Suprapubic skin (tissue), 4 donors: ENCODE results near the gene IL18BP. TPM values are rescaled to one million over a fixed set of nuclear protein-coding genes. Genes with fewer than 3 reads are reported as not detected.

ENCODE experiments used
- DNase-seq, 2 donors: peaks; one replicate each; pipeline ENCODE4 v3.0.0-alpha.2; 2019; ENCODE audit warnings: low spot score in 2 of 2
- H3K27ac ChIP-seq: fragments of 200-600 bp; sonication (generic); one replicate; pipeline ENCODE4 v1.5.1; 2019
- H3K27me3 ChIP-seq: fragments of 200-600 bp; sonication (generic); one replicate; pipeline ENCODE4 v1.5.1; 2019
- H3K36me3 ChIP-seq: fragments of 200-600 bp; sonication (generic); one replicate; pipeline ENCODE4 v1.5.1; 2019
- H3K4me1 ChIP-seq: fragments of 200-600 bp; sonication (generic); one replicate; pipeline ENCODE4 v1.5.1; 2019
- H3K4me3 ChIP-seq: fragments of 200-600 bp; sonication (generic); one replicate; pipeline ENCODE4 v1.5.1; 2019; ENCODE audit warnings: mild to moderate bottlenecking
- H3K9me3 ChIP-seq: fragments of 200-600 bp; sonication (generic); one replicate; pipeline ENCODE4 v1.5.1; 2019
- EP300 ChIP-seq: sonication (generic); formaldehyde crosslinking; IDR thresholded peaks from one replicate; pipeline ENCODE4 v1.6.1; 2017; ENCODE audit warnings: antibody characterized with exemption
- POLR2A ChIP-seq, 2 donors: fragments of 450-650 bp; IDR thresholded peaks; one replicate each; pipeline ENCODE4 v1.6.1; 2017; ENCODE audit warnings: antibody characterized with exemption in 2 of 2, mild to moderate bottlenecking in 2 of 2, moderate library complexity in 2 of 2
- POLR2AphosphoS5 ChIP-seq, 3 donors: sonication (generic); formaldehyde crosslinking; IDR thresholded peaks; one replicate each; pipeline ENCODE4 v1.6.1; 2017; ENCODE audit warnings: antibody characterized with exemption in 3 of 3
- WGBS: methylation state at CpG from one replicate; pipeline ENCODE4 v1.1.5; 2018; 5-methylcytosine and 5-hydroxymethylcytosine counted together
- total RNA-seq, 4 donors: library from RNA; depleted of rRNA; stranded (reverse); fragments of >200 nt; gene quantifications; one replicate each; pipeline ENCODE4 v1.1.0, GENCODE V29; 2016
- TF ChIP-seq, protein P1 (sequence below), 2 donors: fragments of 200-600 bp in 1 of 2; fragments of 450-650 bp in 1 of 2; sonication (generic) in 1 of 2; IDR thresholded peaks; one replicate each; pipeline ENCODE4 v1.5.1; 2016 to 2019; ENCODE audit warnings: antibody characterized with exemption in 2 of 2, mild to moderate bottlenecking in 1 of 2, moderate library complexity in 1 of 2

The IL18BP gene
- total RNA-seq, 4 donors from 2014 or later, result 2.9 to 18.6 (median 7.2) TPM

DNA sequence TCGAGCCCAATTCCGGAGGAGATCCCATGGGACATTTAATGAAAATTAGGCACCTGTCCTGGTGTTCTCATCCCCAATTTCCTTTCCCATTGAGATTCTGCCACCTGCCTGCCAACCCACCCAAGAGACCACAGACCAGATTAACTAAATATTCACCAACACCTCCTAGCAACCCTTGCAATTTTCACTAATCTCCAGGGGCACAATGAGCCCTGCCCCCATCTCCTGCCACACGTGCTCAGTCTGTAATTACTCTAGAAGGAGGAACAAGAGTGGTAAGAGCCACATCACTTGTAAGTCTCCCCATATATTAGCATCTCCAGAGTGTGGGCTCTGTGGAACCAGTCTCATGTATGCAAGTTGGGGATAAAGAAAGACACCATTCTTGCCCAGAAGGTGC lies 38.0 kb downstream of the IL18BP start:
- Histone ChIP-seq H3K4me1 (peaks cover 60% of the 10 kb centered on the region), H3K4me3 (no peak overlapping the region), H3K27me3 (no peaks in the 10 kb centered on the region), H3K36me3 (peaks cover 35% of the 10 kb centered on the region), H3K27ac (no peak overlapping the region), H3K9me3 (no peaks in the 10 kb centered on the region)
- 57% methylated on average over 3 of the region's 3 CpGs for WGBS
- peak in 1 of 2 donors; percentile 28 for DNase-seq
- TF ChIP-seq POLR2A (IDR thresholded peaks at IDR 0.05), result no peak
- TF ChIP-seq, protein P1, sequence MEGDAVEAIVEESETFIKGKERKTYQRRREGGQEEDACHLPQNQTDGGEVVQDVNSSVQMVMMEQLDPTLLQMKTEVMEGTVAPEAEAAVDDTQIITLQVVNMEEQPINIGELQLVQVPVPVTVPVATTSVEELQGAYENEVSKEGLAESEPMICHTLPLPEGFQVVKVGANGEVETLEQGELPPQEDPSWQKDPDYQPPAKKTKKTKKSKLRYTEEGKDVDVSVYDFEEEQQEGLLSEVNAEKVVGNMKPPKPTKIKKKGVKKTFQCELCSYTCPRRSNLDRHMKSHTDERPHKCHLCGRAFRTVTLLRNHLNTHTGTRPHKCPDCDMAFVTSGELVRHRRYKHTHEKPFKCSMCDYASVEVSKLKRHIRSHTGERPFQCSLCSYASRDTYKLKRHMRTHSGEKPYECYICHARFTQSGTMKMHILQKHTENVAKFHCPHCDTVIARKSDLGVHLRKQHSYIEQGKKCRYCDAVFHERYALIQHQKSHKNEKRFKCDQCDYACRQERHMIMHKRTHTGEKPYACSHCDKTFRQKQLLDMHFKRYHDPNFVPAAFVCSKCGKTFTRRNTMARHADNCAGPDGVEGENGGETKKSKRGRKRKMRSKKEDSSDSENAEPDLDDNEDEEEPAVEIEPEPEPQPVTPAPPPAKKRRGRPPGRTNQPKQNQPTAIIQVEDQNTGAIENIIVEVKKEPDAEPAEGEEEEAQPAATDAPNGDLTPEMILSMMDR (IDR thresholded peaks at IDR 0.05), result no peak
- no peak for TF ChIP-seq EP300
- no peak for TF ChIP-seq POLR2AphosphoS5 (IDR thresholded peaks at IDR 0.05)

DNA sequence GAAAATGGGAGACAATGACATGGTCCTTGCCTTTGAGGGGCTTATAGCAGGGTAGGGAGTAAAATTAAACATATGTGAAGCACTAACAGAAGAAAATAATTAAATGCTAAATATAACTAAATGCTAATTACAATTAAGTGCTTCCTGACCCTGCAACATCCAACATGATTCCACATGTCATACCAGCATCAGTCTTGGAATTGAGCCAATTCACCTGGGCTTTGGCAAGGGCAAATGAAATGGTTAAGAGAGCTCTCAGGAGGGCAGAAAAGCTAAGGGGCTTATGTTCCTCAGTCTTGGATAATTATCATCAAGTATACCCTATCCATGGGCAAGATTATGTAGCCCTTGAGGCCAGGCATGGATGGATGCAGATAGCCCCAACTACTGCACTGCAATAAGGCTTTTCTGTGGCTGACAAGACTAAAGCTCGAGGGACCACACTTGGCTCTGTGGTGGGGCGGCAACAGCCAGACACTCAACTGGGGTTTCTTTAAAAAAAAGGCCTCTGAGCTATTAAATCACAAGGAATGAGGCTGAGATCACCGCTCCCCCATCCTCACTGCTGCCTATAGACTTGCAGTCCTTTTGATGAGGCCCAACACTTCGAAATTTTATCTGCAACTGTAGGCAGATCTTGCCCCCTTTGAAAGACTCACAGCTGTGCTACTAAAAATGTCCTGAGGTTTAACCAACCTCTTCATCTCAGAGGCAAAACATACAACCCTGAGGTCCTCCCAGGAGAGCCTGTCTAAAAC lies 39.0 kb downstream of the IL18BP start:
- Histone ChIP-seq H3K9me3 (no peaks in the 10 kb centered on the region), H3K27me3 (no peaks in the 10 kb centered on the region), H3K4me3 (peak overlapping the region; percentile 53), H3K36me3 (peaks cover 27% of the 10 kb centered on the region), H3K27ac (peak overlapping the region; percentile 95), H3K4me1 (peaks cover 60% of the 10 kb centered on the region)
- DNase-seq, result peak in 1 of 2 donors; percentile 50
- 39% methylated on average over 4 of the region's 4 CpGs for WGBS
- TF ChIP-seq POLR2AphosphoS5 (IDR thresholded peaks at IDR 0.05) (no peak), POLR2A (IDR thresholded peaks at IDR 0.05) (no peak), EP300 (no peak)
- TF ChIP-seq, protein P1 (IDR thresholded peaks at IDR 0.05), result no peak

DNA sequence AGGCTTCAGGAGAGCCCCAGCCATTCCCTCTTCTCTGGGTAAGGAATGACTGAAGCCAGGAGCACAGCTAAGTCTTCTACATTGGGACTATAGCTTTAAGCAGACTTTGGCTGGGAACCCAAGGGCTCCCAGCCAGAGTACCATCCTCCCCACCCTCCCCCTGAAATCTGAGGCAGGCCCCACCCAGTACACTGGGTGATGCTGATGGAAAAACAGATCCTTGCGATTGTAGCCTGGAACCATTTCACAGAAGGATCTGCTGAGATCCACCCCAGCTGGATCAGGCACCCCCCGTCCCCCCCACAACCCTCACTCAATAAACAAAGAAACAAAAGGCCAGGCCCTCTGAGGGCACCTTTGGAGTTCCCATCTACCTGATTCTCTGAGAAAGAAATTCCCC lies 39.8 kb downstream of the IL18BP start:
- H3K27ac ChIP-seq, result peak overlapping the region; percentile 95
- H3K36me3 ChIP-seq, result peaks cover 22% of the 10 kb centered on the region
- TF ChIP-seq POLR2AphosphoS5 (IDR thresholded peaks at IDR 0.05), result peak in 1 of 3 donors; percentile 20
- no peak for TF ChIP-seq POLR2A (IDR thresholded peaks at IDR 0.05)
- WGBS, result 13% methylated on average over 2 of the region's 2 CpGs
- H3K9me3 ChIP-seq, result no peaks in the 10 kb centered on the region
- peak overlapping the region; percentile 53 for H3K4me3 ChIP-seq
- peaks cover 62% of the 10 kb centered on the region for H3K4me1 ChIP-seq
- H3K27me3 ChIP-seq, result no peaks in the 10 kb centered on the region
- peak; percentile 81 to 82 for DNase-seq

DNA sequence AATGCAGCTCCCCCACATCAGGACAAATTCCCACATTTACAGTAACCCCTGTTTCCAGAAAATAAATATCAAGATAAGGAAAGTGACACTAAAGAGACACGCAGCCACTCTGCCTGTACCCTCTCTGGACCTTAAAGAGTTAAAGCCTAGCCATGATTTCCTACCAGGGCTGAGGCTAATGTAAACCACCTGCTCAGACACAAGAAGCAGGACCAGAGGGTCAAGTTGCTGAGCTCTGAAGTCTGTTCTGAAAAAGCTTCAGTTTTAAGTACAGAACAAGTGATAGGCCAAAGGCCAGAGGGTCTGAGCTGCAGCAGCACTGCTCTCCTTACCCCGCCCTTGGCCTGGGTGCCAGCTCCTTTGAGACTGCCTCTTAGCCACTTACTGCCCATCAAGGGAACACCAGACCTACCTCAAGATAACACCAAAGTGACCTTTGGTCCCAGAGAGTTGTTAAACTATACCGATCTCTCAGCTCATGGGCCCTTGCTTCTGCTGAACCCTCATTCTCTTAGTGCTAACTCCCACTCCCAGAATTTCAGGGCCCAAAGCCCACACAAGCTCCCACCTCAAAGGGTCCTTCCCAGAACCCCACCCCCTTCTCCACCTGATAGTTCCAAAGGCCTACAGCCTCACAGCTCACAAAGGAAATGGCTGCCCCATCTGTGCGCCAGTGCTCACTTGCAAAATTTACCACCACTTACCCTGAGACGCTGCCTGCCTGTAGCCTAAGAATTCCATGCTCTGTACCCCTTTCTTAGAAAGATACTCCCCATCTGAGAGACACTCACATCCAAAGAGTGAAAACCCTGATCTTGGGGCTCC lies 40.5 kb downstream of the IL18BP start:
- peaks cover 14% of the 10 kb centered on the region for H3K36me3 ChIP-seq
- H3K9me3 ChIP-seq, result no peaks in the 10 kb centered on the region
- peak in 1 of 2 donors; percentile 65 for DNase-seq
- H3K4me1 ChIP-seq, result peaks cover 62% of the 10 kb centered on the region
- no peaks in the 10 kb centered on the region for H3K27me3 ChIP-seq
- peak overlapping the region; percentile 95 for H3K27ac ChIP-seq
- TF ChIP-seq POLR2AphosphoS5 (IDR thresholded peaks at IDR 0.05) (no peak), POLR2A (IDR thresholded peaks at IDR 0.05) (no peak), EP300 (no peak)
- TF ChIP-seq, protein P1 (IDR thresholded peaks at IDR 0.05), result no peak
- 10% methylated on average over 4 of the region's 5 CpGs for WGBS
- H3K4me3 ChIP-seq, result peak overlapping the region; percentile 53

DNA sequence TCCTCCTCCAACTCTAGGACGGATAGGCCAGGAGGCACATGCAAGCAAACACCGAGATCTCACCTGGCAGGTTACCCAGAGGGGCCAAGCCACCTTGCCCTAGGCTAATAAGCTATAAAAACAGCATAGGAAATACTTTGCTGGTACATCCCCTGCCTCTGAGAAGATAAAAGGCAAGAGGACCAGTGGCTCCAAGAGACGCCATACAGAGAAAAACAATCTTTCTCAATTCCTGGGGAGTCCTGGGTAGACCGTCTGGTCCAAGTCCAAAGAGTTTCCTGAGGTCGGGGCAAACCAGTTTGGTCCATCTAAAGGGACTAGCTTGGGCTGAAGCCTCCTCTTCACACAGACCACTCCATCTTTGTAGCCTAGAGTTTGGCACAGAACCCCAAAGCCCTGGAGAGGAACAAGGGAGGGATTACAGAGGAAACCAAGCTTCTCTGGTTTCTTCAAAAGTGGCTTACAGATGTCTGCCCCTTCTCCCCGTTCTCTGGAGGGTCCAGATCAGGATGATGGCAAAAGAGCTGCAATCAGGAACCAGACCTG lies 41.2 kb downstream of the IL18BP start:
- peak in 1 of 2 donors; percentile 66 for DNase-seq
- H3K4me3 ChIP-seq, result peak overlapping the region; percentile 53
- peak overlapping the region; percentile 95 for H3K27ac ChIP-seq
- H3K9me3 ChIP-seq, result no peaks in the 10 kb centered on the region
- 7% methylated on average over 5 of the region's 6 CpGs for WGBS
- H3K4me1 ChIP-seq, result peaks cover 62% of the 10 kb centered on the region
- H3K36me3 ChIP-seq, result peaks cover 7% of the 10 kb centered on the region
- H3K27me3 ChIP-seq, result no peaks in the 10 kb centered on the region
- TF ChIP-seq, protein P1 (IDR thresholded peaks at IDR 0.05), result no peak
- TF ChIP-seq EP300 (no peak), POLR2A (IDR thresholded peaks at IDR 0.05) (no peak), POLR2AphosphoS5 (IDR thresholded peaks at IDR 0.05) (no peak)
